ENCODE results near the gene LDAH.

- TF ChIP-seq CTCF (IDR thresholded peaks at IDR 0.05; ENCODE audit: extremely low read depth in 1 of 2, insufficient read depth in 1 of 2, low read depth in 1 of 2, low read length in 2 of 2) = no peak
- peak; percentile 27 for TF ChIP-seq POLR2A (IDR thresholded peaks at IDR 0.05; ENCODE audit: low read depth, low read length)
- no peak for TF ChIP-seq MAX (IDR thresholded peaks at IDR 0.05; ENCODE audit: insufficient read depth, insufficient read length)
- TF ChIP-seq EZH2 (IDR thresholded peaks at IDR 0.05; ENCODE audit: borderline replicate concordance, low read depth, low read length, severe bottlenecking) = peak; percentile 19
- no peak for TF ChIP-seq POLR2AphosphoS5 (IDR thresholded peaks at IDR 0.05; ENCODE audit: insufficient read depth, low read depth, low read length)
- no peak for TF ChIP-seq MYC (IDR thresholded peaks at IDR 0.05; ENCODE audit: low read depth, low read length)
These were observed 150.5 kb downstream of the LDAH start for GRCh38 chr2:20672201-20672951.

All from endothelial cell of umbilical vein (primary cell).